ENCODE measurements around the gene SLC6A9.

The SLC6A9 gene

DNA sequence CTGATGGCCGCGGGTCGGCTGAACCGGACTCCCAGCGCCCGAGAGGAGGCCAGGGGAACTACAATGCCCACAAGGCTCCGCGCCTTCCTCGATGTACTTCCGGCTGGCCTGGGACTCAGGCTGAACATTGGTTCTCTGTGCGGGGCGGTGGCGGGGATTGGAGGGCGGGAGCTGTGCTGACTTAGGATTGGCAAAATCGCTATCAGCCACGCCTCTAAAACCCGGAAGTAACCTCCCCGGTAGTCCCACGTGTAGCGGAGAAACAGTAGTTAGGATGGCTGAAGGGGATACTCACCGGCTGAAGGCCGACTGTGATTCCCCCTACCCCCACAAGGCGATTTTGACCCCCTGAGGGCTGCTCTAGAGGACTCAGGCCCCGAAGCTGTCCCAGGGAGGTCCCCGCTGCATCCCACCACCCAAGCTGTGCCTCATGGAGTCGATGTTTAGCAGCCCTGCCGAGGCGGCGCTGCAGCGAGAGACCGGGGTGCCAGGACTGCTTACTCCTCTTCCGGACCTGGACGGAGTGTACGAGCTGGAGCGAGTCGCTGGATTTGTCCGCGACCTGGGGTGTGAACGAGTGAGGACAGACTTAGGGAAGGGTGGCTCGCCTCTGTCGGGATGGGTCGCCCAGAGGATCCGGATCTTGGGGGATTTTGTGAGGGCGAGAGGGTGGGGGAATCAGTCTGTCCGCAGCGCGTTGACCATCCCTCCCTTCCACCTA, 61.4 kb downstream of the SLC6A9 start, which contains the start of gene DPH2:
TSS of gene DPH2 (plus strand) at position 265 of the 721 bp plus-strand sequence. CDS start at position 431, 166 bp downstream.
- peak; percentile 94 for DNase-seq (ENCODE audit: low read depth)

DNA sequence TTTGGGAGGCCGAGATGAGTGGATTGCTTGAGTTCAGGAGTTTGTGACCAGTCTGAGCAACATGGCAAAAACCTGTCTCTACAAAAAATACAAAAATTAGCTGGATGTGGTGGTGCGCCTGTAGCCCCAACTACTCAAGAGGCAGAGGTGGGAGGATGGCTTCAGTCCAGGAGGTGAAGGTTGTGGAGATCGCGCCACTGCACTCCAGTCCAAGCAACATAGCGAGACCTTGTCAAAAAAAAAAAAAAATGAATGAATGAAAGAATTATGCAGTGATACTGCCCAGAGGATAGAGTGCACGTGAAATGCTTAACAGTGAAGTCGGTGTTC, 61.9 kb downstream of the SLC6A9 start:
- DNase-seq (ENCODE audit: low read depth): no peak

DNA sequence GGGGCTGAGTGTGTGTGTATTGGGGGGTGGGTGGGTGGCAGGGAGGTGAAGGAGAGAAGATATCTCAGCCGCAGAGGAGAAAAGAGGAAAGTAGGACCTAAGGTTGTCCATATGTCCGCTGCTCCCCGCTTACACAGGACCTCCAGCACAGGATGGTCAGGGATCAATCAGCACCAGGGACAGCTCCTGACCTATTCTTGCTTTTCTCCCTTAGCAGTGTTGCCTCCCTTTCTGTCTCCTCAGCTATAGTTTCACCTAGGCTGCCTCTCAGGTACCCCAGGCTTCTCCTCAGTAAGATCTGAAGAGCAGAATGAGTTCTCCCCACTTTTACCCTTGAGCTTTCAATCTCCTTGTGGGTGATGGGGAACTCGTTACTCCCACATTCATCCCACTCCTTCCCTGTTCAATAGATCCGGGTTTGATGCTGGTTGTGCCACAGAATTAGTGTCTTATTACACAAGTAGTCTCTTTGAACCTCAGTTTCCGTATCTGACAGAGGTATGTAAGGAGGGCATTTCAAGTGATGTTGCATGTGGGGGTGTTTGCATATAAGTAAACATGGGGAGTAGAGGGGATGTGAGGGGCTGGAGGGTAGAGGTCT, 62.8 kb downstream of the SLC6A9 start:
- no peak for DNase-seq (ENCODE audit: low read depth)

DNA sequence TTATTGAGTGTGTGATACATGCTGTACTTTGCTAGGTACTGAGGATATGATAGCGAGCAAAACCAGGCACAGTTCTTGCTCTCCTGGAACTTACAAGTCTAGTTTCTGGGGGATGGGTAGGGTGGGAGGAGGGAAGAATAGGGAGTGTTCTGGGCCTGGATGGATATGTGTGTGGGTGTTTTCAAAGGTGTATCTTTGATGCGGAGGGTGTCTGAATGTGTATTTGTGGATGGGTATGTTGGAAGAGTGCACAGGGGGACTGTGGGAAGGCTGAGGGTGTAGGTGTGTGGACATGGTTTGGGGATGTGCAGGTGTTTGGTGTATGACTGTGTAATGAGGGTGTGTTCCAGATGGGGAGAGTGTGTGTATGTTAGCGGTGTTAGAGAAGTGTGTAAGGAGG, 65.9 kb downstream of the SLC6A9 start:
- DNase-seq (ENCODE audit: low read depth): no peak

DNA sequence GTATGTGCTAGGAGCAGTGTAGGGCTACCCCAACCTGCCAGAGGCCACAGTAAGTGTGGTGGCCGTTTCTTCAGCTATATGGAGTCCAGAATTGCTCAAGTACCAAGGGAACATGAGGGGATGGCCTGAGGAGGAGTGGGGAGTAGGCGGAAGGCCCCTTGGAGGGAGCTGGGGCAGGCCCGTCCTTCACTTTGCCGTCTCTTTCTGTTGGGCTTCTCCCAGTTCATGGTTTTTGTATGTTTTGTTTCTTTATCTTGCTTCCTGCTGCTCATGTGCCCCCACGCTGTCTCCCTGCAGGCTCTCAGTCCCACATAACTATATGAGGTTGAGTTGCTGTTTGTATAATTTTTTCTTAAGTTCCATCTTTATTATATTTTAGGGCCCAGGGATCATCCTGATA, 67.4 kb downstream of the SLC6A9 start:
- DNase-seq (ENCODE audit: low read depth): no peak

- DNase-seq (ENCODE audit: low read depth): no peak
Observed at GRCh38 chr1:43963006-43963405, 68.3 kb downstream of the SLC6A9 start.

- DNase-seq (ENCODE audit: low read depth): no peak
Observed at GRCh38 chr1:43962324-43962723, 68.9 kb downstream of the SLC6A9 start.

DNA sequence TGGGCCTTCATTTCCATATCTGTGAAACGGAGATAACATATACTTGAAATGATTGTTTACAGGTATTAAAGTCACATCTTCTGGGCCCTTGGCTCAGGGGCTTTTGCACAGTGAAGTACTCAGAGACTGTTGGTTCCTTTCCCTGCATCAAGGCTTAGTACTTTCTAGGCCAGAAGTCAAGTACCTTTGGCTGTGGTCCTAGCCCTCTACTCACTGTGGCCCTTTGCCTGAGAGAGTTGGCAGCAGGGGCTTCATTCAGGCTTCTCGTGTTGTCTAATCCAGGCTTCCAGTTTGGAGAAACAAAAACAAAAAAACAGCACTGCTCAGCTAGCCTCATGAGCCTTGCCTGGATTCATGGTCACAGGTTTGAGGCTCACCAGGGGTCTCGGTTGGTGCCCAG, 69.6 kb downstream of the SLC6A9 start:
- no peak for DNase-seq (ENCODE audit: low read depth)

DNA sequence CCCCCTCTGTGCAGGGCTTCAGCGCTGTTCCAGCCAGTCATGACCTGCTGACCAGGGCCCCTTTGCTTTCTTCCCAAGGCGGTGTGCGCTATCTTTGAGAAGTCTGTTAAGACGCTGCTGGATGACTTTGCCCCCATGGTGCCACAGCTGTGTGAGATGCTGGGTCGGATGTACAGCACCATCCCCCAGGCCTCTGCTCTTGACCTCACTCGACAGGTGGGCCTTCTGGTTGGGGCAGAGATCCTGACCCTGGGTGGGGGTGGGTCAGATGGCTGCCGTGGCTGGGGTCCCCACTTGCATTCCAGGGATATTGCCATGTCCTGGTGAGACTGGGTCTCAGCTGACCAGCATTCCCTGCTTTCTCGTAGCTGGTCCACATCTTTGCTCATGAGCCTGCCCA, 70.5 kb downstream of the SLC6A9 start:
- DNase-seq (ENCODE audit: low read depth): no peak

DNA sequence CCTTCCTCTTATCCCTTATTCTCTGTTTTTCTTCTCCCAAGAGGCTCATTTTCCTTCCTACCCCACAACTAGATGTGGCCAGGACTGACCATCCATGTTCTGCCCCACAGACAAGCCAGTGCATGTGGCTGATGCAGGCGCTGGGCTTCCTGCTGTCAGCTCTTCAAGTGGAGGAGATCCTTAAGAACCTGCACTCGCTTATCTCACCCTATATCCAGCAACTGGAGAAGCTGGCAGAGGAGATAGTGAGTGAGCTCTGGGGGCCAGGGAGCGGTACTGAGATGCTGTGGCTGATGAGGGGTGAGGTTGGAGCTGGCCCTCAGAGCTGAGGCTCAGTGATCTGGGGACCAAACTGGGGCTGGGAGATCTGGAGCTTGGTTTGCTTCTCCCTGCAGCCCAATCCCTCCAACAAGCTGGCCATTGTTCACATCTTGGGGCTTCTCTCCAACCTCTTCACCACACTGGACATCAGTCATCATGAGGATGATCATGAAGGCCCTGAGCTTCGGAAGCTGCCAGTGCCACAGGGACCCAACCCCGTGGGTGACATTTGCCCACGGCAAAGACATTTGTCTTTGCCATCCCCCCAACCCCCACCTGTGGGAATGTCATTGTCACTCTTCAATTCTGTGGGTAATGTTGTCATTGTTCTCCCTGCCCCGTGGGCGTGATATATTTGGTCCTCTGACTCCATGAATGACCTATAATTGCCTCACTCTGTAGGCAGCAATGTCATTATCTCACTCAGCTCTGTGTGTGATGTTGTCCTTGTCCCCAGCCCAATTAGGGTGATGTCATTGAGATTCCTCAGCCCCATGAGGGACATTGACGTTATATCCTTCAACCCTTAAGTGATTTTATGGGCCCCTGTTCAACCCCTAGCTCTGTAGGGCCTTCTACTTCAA, 72.7 kb downstream of the SLC6A9 start:
- DNase-seq (ENCODE audit: low read depth): no peak

GRCh38 chr1:43957407-43958040, 73.7 kb downstream of the SLC6A9 start:
- DNase-seq (ENCODE audit: low read depth): no peak

DNA sequence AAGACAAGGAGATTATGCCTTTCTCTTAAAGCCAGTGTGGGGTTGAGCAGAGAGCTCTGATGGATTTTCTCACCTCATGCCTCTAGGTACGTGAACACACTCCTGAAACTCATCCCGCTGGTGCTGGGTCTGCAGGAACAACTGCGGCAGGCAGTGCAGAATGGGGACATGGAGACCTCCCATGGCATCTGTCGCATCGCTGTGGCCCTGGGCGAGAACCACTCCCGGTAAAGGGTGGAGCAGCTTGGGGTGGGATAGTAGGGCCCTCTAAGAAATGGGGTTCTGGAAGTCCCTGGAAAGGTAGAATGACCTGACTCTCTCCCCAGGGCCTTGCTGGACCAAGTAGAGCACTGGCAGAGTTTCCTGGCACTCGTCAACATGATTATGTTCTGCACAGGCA, 75.0 kb downstream of the SLC6A9 start:
- no peak for DNase-seq (ENCODE audit: low read depth)

- no peak for DNase-seq (ENCODE audit: low read depth)
Observed at GRCh38 chr1:43954036-43954435, 77.2 kb downstream of the SLC6A9 start.

- no peak for DNase-seq (ENCODE audit: low read depth)
Observed at GRCh38 chr1:43953361-43953760, 77.9 kb downstream of the SLC6A9 start.

GRCh38 chr1:43952731-43953346, 78.4 kb downstream of the SLC6A9 start:
- DNase-seq (ENCODE audit: low read depth): no peak

DNA sequence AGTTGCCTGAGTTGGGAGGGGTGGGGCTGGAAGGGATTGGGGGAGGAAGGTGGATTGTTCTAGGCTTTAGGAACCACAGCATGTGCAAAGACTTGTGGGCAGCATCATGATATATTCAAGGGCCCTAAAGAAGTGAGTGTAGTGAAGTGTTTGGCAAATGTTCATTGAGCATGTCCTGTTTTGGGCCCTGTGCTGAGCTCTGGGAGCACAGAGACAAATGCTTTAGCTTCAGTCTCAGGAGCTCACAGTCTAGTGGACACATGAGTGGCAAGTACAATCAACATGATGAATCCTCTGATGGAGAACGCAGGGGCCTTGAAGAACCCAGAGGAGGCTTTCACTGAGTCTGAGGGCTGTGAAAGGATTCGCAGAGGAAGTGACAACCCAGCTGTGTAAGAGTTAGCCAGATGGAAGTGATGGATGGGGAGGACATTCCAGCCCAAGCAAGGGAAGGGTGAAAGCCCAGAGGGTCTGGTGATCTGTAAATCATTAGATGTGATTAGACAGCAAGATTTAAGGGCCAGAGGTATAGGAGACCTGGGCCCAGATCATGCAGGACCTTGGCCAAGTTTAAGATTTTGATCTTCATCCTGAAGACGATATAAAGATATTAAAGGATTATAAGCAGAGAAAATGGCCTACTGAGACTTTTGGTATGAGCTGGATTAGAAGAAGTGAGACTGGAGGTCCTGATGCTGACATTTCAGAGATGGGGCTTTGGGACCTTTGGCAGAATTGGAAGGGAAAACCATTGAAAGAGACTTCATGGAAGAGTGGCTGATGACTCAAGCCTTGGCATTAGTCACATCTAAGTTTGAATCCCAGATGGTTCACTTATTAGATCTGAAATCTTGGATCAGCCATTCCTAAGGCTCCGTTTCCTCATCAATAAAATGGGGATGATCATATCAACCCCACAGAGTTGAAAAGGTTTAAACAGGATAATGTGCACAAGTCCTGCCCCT, 80.0 kb downstream of the SLC6A9 start:
- DNase-seq (ENCODE audit: low read depth): no peak

- no peak for DNase-seq (ENCODE audit: low read depth)
Observed at GRCh38 chr1:43949678-43950077, 81.6 kb downstream of the SLC6A9 start.

- DNase-seq (ENCODE audit: low read depth): no peak
Observed at GRCh38 chr1:43947874-43948437, 83.3 kb downstream of the SLC6A9 start.

DNA sequence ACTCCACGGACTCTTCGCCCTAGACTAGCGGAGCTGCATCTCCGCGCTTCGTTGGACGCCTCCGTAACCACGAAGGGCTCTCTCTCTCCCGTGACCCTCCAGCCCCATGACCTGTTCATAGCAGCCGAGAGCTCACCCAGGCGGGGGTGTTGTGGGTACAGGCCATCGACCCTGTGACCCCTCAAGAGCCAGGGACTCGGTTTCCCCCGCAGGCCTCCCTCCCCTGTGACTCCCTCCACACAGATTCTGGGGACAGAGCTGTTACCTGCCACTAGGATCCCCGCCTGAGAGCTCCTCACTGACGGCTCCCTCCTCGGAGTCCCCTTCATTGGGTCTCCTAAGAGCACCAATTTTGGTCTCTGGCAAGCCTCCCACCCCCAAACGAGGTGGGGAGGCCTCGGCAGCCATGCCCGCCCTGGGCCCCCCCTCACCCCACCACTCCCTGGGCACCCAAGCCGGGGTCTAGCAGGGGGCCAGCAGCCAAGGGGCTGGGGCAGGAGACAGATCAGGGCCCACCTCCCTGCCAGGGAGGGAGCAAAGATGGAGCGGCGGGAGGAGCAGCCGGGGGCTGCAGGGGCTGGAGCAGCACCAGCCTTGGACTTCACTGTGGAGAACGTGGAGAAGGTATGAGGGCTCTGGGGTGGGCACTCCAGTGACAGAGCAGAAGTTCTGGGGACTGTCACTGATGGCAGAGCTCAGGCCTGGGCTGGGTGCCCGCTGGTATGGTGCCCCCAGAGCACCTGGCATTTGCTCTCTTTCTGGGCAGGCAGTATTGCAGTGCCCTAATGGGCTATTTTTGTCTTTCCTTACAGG, 84.0 kb downstream of the SLC6A9 start:
- DNase-seq (ENCODE audit: low read depth): no peak

All from stimulated activated CD8-positive, alpha-beta memory T cell treated with anti-CD3 and anti-CD28 coated beads, Interleukin-4, amount 100 ng/mL, for 24 hours (primary cell).